Ishikawa (cell line): ENCODE data around the gene NPSR1.

ENCODE experiments used
- EP300 ChIP-seq: IDR thresholded peaks from 2 replicates; pipeline ENCODE4 v1.6.1; 2012; ENCODE audit warnings: borderline replicate concordance
- RAD21 ChIP-seq: IDR thresholded peaks from 2 replicates; pipeline ENCODE4 v1.6.1; 2012; ENCODE audit warnings: low read depth
- TAF1 ChIP-seq: IDR thresholded peaks from 2 replicates; pipeline ENCODE4 v1.6.1; 2012; ENCODE audit warnings: low read depth, mild to moderate bottlenecking
- TCF12 ChIP-seq: IDR thresholded peaks from 2 replicates; pipeline ENCODE4 v1.6.1; 2012; ENCODE audit warnings: low read depth
- TF ChIP-seq, protein P1 (sequence below): IDR thresholded peaks from 2 replicates; pipeline ENCODE4 v1.6.1; 2012

DNA sequence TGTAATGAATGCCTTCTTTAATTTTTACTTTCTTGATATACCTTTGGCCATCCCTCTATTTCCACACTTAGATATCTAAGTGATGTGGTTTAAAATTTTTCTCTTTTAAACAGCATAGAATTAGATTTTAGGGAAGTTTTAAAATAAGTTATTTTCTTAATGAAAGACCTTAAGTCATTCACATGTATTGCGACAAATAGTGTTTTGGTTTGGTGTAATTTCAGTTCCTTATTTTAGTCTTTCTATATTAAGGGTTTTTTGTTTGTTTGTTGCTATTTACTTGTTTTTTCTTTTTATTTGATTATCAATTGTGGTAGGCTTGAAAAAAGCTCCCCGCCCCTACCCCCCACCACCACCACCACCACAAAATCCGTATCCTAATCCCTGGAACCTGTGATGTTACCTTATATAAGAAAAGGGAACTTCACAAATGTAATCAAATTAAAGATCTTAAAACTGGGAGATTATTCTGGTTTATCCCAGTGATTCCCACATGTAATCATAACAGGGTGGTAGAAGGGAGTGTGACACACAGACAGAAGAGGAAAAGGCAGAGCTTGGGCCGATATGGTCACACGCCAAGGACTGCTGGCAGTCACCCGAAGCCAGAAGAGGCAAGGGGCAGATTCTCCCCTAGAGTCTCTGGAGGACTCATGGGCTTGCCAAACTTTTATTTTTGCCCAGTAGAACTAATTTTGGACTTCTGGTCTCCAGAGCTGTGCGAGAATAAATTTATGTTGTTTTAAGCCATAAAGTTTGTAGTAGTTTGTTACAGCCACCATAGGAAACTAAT, 149.7 kb downstream of the NPSR1 start:
- TF ChIP-seq TCF12 (no peak), EP300 (no peak), TAF1 (no peak), RAD21 (no peak)
- TF ChIP-seq, protein P1, sequence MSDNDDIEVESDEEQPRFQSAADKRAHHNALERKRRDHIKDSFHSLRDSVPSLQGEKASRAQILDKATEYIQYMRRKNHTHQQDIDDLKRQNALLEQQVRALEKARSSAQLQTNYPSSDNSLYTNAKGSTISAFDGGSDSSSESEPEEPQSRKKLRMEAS = no peak
